Progenitor cell of endocrine pancreas (in vitro differentiated cells): Measurements from ENCODE around the gene MYBBP1A. TPM values are rescaled to one million over a fixed set of nuclear protein-coding genes. Genes with fewer than 3 reads are reported as not detected.
"Not testable (repeated sequence)": the region's sequence is repeated elsewhere in the genome, so short reads cannot be mapped to it uniquely, and the experiment has no call there.

Experiments used
- DNase-seq: peaks from one replicate; pipeline ENCODE4 v3.0.0; 2021; ENCODE audit warnings: low spot score; ENCODE audit not compliant: unreplicated experiment
- H3K27ac Mint-ChIP-seq: 2 replicates; pipeline ENCODE4 v1.8.0; 2021; ENCODE audit warnings: mild to moderate bottlenecking, moderate library complexity, mixed read lengths
- H3K27me3 Mint-ChIP-seq: 2 replicates; pipeline ENCODE4 v1.8.0; 2021; ENCODE audit warnings: mixed read lengths
- H3K36me3 Mint-ChIP-seq: 2 replicates; pipeline ENCODE4 v1.8.0; 2022; ENCODE audit warnings: mixed read lengths; ENCODE audit not compliant: insufficient read depth
- H3K4me1 Mint-ChIP-seq: 2 replicates; pipeline ENCODE4 v1.8.0; 2021; ENCODE audit warnings: low read depth, mixed read lengths
- H3K4me3 Mint-ChIP-seq: 2 replicates; pipeline ENCODE4 v1.8.0; 2021; ENCODE audit warnings: low read depth, mild to moderate bottlenecking, moderate library complexity, mixed read lengths
- H3K9me3 Mint-ChIP-seq: 2 replicates; pipeline ENCODE4 v1.8.0; 2021; ENCODE audit warnings: low read depth, mixed read lengths
- CTCF ChIP-seq: fragments of 200-600 bp; sonication (generic); IDR thresholded peaks from one replicate; pipeline ENCODE4 v1.5.0; 2021; ENCODE audit warnings: antibody characterized with exemption, mild to moderate bottlenecking; ENCODE audit not compliant: unreplicated experiment
- long read RNA-seq: library from polyadenylated mRNA; unstranded; transcript quantifications from one replicate; pipeline ENCODE4 v2.0.0, GENCODE V29; 2020
- total RNA-seq: library from RNA; stranded (reverse); gene quantifications from 2 replicates; pipeline ENCODE4 v1.2.1, GENCODE V29; 2021

The MYBBP1A gene
- 55.2 and 55.6 TPM in 2 replicates for total RNA-seq
- long read RNA-seq, full-length matches to known transcripts, result 1 of 17 reads
- long read RNA-seq, partial matches to known transcripts, result 11 of 17 reads
- long read RNA-seq, other reads (novel, unspliced or antisense), result 5 of 17 reads

GRCh38 chr17:4554997-4555799, at the start of gene MYBBP1A:
MYBBP1A (minus strand) TSS chr17:4555384; CDS start chr17:4555324, 60 bp downstream.
- Mint-ChIP-seq H3K36me3 (peaks cover 2% of the 10 kb centered on the region), H3K27me3 (no peaks in the 10 kb centered on the region), H3K4me1 (peaks cover 16% of the 10 kb centered on the region), H3K4me3 (peak within 1 kb of the TSS; percentile 85), H3K9me3 (no peaks in the 10 kb centered on the region), H3K27ac (peak within 1 kb of the TSS; percentile 87)
- peak; percentile 44 for TF ChIP-seq CTCF
- DNase-seq, result peak; percentile 93

- not testable (repeated sequence) for DNase-seq, H3K9me3 Mint-ChIP-seq, H3K36me3 Mint-ChIP-seq, H3K4me3 Mint-ChIP-seq, H3K27ac Mint-ChIP-seq
- H3K4me1 Mint-ChIP-seq, result peaks cover 29% of the 10 kb centered on the region
- peaks cover 11% of the 10 kb centered on the region for H3K27me3 Mint-ChIP-seq
Measured at GRCh38 chr17:4604736-4605135, 49.6 kb upstream of the MYBBP1A start.

- peaks cover 1% of the 10 kb centered on the region for H3K36me3 Mint-ChIP-seq
- no peak overlapping the region for H3K4me3 Mint-ChIP-seq
- no peak for TF ChIP-seq CTCF
- peaks cover 26% of the 10 kb centered on the region for H3K4me1 Mint-ChIP-seq
- no peak overlapping the region for H3K27ac Mint-ChIP-seq
- no peaks in the 10 kb centered on the region for H3K9me3 Mint-ChIP-seq
- peaks cover 9% of the 10 kb centered on the region for H3K27me3 Mint-ChIP-seq
- DNase-seq, result no peak
Measured at GRCh38 chr17:4604111-4604644, 49.0 kb upstream of the MYBBP1A start.

- DNase-seq, result no peak
- H3K9me3 Mint-ChIP-seq, result no peaks in the 10 kb centered on the region
- H3K4me1 Mint-ChIP-seq, result peaks cover 19% of the 10 kb centered on the region
- H3K27me3 Mint-ChIP-seq, result peaks cover 18% of the 10 kb centered on the region
- peaks cover 3% of the 10 kb centered on the region for H3K36me3 Mint-ChIP-seq
- no peak overlapping the region for H3K4me3 Mint-ChIP-seq
- no peak overlapping the region for H3K27ac Mint-ChIP-seq
- no peak for TF ChIP-seq CTCF
Measured at GRCh38 chr17:4602041-4602440, 46.9 kb upstream of the MYBBP1A start.

- Mint-ChIP-seq H3K9me3 (no peaks in the 10 kb centered on the region), H3K36me3 (peaks cover 3% of the 10 kb centered on the region), H3K27ac (no peak overlapping the region), H3K4me1 (peaks cover 19% of the 10 kb centered on the region), H3K27me3 (peaks cover 18% of the 10 kb centered on the region), H3K4me3 (no peak overlapping the region)
- no peak for TF ChIP-seq CTCF
- DNase-seq, result no peak
Measured at GRCh38 chr17:4601326-4601725, 46.1 kb upstream of the MYBBP1A start.
